HPDE6-E6E7 (cell line): Measurements from ENCODE around the gene ICE2.
A peak's percentile ranks its signal among the peaks of the same experiment; 100 is the strongest.
"Not testable (repeated sequence)": the region's sequence is repeated elsewhere in the genome, so short reads cannot be mapped to it uniquely, and the experiment has no call there.

Source experiments
- DNase-seq: peaks from one replicate; pipeline ENCODE4 v3.0.0; 2011; ENCODE audit warnings: missing footprints; ENCODE audit errors: extremely low spot score

Gene ICE2

DNA sequence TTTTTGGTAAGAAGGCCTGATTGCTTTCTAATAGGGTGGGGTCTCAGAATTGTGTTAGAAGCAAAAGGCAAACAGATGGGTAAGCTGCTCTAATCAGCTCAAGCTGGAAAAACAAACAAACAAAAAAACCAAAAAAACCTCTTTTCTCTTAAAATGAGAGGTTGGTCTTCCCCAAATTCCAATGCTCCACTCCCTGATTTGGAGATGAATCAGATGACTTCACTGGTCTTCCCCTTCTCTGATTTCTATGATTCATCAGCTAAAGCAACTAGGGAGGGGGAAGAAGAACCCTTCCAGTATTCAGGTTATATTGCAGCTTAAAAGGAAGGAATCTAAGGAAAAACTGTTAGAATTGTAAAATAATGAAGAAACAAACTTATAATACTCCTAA, 71.5 kb downstream of the ICE2 start:
- DNase-seq, result peak; percentile 78

DNA sequence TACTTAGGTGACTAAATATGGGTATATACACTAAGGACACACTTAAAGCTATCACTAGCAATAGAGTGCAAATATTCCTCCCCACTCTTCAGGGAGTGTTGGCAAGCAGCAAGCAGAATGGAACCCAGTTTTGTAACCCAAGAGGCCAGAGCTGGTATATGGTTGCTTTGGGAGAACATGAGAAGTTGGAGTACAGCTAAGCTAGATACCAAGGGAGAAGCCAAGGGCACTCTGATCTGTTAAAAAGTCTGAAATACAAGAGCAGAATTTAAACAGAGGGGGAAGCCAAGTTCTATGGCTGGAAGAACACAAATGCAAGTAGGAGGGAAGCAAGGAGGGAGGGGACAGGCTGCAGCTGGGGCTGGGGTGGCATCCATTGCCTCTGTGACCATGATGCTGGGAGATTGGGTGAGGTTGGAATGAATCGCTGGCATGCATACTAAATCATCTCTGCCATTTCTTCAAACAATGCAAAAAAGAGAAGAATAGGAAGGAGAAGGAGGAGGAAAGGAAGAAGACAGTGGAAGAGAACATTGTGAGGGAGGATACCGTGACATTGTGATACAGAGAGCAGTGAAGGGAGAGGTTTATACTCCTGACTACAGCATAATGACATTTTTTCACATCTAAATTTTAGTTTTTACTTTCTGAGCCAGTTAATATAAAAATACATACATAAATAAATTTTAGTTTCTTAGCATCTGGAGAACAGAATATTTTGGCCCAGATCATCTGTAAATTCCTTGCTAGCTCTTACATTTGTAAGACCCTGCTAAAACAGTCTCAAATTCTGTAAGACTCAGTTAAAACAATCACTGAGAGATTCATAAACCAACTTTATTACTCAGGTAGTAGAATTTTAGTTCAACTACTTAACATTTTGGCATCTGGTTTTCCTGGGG, 72.2 kb downstream of the ICE2 start:
- no peak for DNase-seq

DNA sequence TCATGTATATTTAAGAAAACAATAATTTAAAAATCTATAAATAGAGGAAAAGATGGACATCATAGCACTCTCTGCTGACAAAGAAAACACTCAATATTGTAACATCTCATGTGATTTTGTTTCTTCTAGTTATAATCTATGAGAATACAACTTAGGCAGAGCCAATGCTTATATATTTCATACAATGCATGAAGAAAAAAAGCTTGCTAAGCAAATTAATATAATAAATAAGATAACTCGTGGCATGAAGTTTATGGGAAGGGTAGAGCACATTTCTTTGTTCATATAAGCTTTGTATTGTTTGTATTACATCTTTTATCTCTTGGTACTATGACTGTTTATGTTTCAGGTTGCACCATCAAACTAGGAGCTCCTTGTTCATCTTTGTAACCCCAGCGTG, 73.5 kb downstream of the ICE2 start:
- no peak for DNase-seq

DNA sequence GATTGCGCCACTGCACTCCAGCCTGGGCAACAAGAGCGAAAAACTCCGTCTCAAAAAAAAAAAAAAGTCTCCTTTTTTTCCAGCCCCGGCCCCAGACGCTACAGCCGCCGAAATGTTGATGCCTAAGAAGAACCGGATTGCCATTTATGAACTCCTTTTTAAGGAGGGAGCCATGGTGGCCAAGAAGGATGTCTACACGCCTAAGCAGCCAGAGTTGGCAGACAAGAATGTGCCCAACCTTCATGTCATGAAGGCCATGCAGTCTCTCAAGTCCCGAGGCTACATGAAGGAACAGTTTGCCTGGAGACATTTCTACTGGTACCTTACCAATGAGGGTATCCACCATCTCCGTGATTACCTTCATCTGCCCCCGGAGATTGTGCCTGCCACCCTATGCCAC, 74.6 kb downstream of the ICE2 start:
- DNase-seq, result not testable (repeated sequence)

DNA sequence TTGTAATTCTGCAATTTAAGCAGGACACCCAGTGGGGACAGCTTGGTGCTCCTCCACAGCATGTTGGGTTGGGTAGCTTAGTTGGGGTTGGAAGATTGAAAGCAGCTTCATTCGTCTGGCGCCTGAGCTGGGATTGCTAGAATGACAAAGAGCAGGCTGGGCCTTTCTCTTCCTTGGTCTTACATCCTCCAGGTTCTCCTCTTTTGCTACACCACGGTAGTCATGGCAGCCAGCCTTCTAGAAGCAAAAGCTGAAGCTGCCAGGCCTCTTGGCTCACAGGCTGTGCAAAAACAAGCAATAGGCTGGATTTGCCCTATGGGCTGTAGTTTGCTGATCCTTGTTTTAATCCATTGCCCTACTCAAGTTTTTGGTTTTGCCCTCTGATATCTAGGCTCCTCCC, 78.0 kb downstream of the ICE2 start:
- DNase-seq, result no peak

DNA sequence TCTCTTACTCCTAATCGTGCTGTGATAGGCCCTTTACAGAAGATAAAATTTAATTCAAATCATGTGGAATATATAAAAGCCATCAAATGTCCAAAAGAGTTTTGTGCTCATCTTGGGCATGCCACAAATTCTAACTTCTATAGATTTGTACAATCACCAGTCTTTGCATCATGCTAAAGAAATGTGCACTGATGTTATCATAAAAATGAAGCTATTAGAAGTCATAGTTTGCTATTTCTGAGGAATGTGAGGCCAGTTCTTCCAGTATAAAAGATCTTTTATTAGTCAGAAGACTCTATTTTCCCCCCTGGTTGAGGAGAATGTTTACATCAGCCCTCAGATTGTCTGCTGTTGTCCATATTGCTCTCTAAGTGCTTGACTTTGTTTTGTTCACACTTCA, 79.0 kb downstream of the ICE2 start:
- DNase-seq, result no peak

DNA sequence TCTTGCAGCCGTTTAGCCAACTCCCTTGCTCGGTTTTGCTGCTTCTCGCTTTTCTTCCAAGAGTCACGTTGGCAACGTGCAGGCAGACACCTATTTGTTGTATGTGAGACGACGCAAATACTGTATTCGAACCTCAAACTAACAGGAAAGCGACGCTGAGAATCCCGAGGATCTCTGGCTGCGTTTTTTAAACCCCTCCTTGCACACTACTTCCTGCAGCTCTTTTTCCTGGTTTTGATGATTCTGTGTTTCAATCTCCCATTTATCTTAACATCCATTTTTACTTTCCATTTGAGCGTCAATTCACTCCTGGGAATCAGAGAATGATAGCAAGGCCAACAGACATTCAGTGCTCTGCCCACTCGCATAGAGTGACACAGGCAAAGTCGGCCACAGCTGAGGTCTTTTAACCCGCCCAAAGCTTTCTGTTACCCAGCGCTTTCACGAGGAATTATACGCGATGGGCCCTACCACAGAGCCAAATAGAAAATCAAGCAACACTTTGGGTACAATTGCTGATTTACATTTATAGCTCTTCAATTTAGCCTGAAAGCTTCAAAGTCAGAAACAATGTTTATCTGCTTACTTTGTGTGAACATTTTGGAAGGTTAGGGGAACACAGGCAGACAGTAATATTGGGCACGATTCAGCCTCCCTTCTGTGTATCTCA, 79.6 kb downstream of the ICE2 start:
- DNase-seq, result no peak

DNA sequence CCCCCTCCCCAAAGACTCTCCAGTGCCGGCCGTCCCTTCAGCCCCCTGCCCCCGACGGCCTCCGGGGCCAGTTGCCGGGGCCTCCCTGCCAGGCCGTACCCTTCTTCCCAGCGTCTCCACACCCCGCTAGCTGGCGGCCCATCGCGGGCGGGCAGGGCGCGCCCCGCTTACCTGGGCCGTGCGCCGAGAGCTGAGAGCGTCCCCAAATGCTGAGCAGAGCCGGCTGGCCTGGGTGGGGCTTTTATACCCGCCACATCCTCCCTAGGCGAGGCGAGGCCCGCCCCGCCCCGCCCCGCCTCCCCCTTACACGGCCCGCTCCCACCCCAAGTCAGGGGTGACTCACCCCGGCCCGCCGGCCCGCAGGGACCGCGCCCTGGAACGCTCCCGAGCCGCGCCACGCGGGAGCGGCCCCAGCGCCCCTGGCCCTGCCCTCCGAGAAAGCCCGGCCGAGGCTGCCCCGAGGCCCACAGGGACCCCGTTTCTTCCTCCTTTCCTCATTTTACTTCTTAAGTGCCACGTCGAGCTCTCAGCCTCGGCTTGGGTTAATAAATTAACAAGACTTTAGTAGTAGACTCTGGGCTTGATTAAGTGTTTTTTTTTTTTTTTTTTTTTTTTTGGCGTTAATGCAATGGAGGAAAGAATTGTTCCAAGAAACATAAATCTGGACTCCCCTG, 81.0 kb downstream of the ICE2 start, which contains the start of gene ANXA2:
ANXA2 (minus strand) TSS at position 215 of the 674 bp plus-strand sequence. CDS start 11,911 bp downstream, outside the sequence.
- peak; percentile 75 for DNase-seq

DNA sequence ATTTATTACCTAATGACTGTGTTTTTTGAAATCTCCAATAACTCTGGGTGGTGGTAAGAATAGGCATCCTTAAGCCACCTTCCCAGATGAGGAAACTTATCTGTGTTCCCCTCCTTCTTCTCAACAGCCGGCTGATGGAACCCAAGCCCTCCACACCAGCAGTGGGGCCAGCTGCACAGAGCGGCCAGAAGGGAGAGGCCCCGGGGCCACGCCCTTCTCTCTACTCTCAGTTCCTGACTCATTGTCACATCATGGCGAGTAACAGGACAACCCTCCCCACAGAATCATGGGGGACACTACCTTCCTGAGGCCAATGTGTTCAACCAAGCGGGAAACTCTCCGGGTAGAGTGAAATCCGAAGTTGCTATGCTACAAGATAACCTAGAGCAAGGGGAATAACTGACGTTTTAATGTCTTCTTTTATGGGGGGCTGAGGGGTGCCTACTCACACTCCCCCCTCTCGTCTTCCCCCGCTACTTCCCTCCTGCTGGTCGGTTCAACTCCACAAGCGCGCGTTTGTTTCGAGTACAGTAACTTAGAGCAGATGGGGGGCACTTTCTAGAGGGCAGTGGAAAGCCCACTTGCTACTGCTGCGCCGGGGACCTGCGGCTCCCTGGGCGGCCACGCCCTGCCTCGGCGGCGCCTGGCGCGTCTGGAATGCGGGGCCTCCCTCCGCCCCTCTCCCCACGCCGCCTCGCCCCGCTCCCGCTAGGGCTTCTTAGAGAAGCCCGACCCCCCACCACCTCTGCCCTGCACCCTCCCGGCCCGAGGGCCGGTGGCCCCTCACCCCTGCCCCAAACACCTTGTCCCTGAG, 81.8 kb downstream of the ICE2 start:
- no peak for DNase-seq

DNA sequence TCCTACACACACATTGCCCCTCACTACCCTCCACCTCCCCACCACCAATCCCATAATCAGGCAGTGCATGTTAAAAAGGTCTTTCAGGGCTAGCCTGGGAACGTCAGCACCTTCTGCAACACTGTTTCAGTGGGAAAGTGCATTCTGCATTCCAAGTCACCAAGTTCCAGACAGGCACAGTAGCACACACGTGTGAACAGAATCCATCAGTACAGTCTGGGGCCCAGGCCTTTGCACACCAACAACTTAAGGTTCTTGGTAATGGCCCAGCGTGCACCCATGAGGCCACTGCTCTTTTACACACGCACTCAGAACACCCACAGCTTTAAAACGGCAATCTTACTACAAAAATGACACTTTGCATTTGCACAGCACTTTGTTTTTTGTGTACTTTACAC, 82.4 kb downstream of the ICE2 start:
- no peak for DNase-seq

DNA sequence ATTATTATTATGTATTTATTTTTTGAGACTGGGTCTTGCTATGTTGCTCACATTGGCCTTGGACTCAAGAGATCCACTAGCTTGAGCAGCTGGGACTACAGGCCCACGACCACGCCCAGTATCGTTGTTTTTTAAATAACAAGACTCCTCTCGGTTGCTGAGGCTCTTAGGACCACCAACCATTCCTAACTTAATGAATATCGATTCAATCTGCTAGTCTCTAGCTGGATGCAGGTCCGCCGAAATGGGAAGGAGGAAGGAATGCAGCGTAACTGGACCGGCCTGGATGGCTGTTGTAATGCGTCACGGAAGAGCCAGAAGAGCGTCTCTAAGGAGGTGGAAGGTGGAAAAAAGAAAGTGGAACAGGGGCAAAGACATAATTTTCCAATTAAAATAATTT, 82.8 kb downstream of the ICE2 start:
- DNase-seq, result no peak

DNA sequence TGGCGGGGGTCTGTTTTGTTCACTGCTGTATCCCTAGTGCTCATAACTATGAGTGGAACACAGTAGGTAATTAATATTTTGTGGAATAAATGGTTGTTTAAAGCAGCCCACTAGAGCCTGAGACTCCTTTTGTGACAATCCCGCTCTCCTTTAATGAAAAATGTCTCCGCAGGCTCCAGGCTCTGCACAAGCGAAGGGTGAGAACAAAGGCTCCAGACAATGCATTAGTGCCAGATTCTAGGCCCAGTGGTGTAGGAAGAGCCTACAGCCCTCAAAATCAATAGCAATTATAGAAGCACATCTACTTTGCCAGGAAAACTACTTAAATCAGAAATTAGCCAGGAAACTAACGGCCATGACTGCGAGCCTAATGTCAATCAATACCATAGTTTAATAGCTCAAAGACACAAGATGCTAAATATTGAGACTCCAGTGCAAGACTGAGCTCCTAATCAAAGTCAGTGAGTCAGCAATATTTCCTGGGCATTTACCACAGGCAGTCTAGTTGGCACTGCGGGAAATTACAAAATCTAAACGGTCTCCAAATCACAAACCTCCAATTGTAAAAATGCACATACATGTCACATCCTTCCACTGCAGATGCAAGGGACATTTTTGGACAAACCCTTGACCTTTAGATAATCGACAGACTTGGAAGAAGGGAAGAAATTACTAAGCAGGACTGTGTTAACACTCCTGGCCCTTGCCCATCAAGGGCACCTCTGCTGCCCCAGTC, 83.5 kb downstream of the ICE2 start:
- no peak for DNase-seq

DNA sequence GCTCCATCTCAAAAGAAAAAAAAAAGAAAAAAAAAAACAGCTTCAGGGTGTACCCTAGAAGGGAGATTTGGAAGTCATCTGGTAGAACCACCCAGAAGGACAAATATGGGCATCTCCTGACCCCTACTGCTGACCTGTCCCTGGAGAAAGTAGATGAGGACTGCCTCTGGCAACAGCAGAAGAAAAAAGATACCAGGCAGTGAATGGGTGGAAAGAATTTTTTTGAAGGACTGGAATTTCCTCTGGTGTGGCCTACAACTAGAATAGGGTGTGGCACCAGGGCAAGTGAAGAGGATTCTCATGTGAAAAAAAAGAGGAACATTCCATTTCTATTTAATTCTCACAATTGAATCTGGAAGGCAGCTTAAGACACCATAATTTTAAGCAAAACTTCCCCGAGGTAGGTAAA, 84.2 kb downstream of the ICE2 start:
- DNase-seq, result no peak

DNA sequence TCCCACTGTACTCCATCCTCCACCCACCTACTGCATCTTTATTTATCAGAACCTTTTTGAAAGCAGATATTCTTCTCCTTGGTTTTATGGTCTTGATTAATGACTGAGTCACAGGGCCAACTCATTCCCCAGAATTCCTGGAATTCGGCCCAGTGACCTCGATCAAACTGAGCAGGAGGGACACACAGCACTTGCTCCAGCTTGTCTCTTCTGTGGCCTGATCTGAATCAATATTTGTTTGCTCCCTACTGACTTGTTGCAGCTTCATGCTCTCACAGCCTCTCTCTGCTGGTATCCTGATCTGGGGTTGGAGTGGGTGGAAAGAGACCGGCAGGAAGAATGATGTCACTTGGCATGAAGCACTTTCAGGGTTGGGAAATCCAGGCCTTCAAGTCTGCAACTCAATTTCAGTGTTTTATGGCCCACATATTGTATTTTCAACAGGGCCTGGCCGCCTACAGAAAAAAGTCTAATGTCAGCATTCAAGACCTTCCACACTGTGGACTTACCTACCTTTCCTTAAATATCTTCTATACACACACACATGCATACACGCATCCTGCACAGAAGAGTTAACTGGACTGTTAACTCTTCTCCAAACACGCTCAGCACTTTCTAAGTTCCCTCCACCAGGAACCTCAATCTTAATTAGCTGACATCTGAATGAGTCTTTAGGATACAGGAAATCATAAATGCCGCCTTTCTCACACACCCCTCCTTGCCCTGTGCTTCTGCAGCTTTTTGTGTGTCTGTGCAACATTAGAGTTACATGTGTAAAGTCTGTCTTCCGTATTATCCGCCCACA, 85.8 kb downstream of the ICE2 start:
- DNase-seq, result peak; percentile 75

DNA sequence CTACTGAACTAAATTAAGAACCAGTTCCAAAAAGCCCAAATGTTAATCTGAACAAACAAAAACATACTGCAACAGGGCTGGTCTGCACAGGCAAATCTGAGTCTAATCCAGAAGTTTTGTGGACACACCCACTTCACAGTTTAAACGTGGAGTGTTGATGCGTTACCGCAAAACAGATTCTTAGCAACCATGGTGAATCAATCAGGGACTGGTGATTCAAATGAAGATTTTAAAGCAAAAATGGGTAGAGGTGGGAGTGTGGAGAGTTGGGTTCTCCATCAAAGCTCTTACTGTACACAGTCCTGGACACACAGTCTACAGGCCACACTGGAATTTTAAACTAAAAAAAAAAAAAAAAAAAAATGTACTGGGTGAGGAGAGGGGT, 86.3 kb downstream of the ICE2 start:
- DNase-seq, result no peak

DNA sequence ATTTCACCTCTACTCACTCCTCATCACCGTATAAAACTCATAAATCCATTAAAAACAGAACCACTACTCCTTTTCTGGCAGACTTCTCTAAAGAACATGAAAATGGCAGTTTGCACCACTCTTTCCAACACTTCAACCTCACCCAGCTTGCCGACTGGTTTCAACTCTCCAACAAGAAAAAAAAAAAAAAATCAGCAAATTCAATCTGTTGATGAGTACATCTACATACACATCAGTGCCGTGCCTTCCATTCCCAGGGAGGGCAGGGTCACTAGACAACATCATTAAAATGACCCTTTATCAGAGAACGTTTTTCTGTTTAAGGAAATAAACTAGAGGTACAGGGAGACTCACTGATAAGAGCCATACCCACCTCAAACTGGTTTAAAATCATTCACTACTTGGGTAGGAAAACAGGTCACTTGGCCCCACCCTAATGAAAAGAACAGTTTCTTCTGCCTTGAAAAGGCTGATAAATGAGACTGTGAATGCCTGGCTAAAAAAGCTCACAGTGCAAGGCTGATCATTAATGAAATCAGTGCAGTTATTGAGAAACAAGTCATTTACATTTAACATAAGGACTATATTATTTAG, 87.1 kb downstream of the ICE2 start:
- DNase-seq, result no peak

DNA sequence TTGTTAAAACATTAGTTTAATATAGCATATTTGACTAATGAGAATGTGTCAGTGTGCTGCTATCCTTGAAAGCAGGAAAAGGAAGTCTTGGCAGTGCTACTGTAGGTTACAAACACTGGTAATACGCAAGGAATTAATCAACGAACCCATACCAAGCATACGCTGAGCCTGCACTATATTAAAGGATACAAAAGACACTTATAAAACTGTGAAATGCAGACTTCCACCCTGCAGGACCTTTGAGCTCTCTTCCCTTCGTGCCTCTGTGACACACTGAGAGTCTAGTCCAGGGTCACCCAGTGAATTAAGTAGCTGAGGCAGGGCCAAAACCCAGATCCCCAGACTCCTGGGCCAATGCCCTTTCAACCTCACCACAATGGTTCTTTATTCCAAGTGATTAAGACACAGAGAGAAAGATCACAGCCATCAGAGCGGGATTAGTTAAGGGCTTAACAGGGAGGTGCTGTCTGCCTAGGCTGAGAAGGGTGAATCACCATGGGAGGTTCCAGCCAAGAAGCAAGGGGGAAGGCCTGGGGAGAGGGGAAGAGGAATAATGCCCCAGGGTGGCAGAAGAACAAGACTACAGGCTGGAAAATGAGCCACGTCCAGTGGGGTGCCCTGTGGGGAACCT, 88.0 kb downstream of the ICE2 start:
- DNase-seq, result no peak

DNA sequence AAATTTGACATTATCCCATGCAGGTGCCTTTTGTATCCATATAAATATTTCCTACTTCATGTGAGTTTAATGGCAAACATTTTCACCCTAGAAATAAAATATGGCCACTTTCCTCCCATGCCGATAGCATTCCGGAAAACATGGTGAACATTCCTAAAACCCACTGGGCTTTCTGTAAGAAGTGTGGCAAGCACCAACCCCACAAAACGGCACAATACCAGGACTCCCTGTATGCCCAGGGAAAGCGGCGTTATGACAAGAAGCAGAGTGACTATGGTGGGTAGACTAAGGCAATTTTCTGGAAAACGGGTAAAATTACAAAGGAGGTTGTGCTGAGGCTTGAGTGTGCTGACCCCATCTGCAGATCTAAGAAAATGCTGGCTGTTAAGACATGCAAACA, 88.7 kb downstream of the ICE2 start:
- DNase-seq, result no peak
